ENCODE measurements around the gene CCR6.

Gene CCR6

GRCh38 chr6:167097770-167098169, 25.1 kb upstream of the CCR6 start:
- in situ Hi-C loops (cut with MboI; ENCODE audit: low sequenced_read_pairs), result no loop called here

- in situ Hi-C loops (cut with MboI; ENCODE audit: low sequenced_read_pairs), result no loop called here
Measured at GRCh38 chr6:167098825-167099225, 24.1 kb upstream of the CCR6 start.

- in situ Hi-C loops (cut with MboI; ENCODE audit: low sequenced_read_pairs), result no loop called here
Measured at GRCh38 chr6:167099707-167100106, 23.2 kb upstream of the CCR6 start.

- in situ Hi-C loops (cut with MboI; ENCODE audit: low sequenced_read_pairs), result no loop called here
Measured at GRCh38 chr6:167100241-167100674, 22.6 kb upstream of the CCR6 start.

GRCh38 chr6:167102318-167102717, 20.6 kb upstream of the CCR6 start:
- in situ Hi-C loops (cut with MboI; ENCODE audit: low sequenced_read_pairs), result no loop called here

GRCh38 chr6:167103041-167103891, 19.6 kb upstream of the CCR6 start:
- in situ Hi-C loops (cut with MboI; ENCODE audit: low sequenced_read_pairs), result no loop called here

GRCh38 chr6:167104388-167104787, 18.5 kb upstream of the CCR6 start:
- in situ Hi-C loops (cut with MboI; ENCODE audit: low sequenced_read_pairs), result no loop called here

- in situ Hi-C loops (cut with MboI; ENCODE audit: low sequenced_read_pairs), result no loop called here
Measured at GRCh38 chr6:167105060-167105459, 17.8 kb upstream of the CCR6 start.

GRCh38 chr6:167106406-167106805, 16.5 kb upstream of the CCR6 start:
- in situ Hi-C loops (cut with MboI; ENCODE audit: low sequenced_read_pairs), result no loop called here

- in situ Hi-C loops (cut with MboI; ENCODE audit: low sequenced_read_pairs), result no loop called here
Measured at GRCh38 chr6:167107787-167108186, 15.1 kb upstream of the CCR6 start.

GRCh38 chr6:167108278-167108677, 14.6 kb upstream of the CCR6 start:
- in situ Hi-C loops (cut with MboI; ENCODE audit: low sequenced_read_pairs), result no loop called here

- in situ Hi-C loops (cut with MboI; ENCODE audit: low sequenced_read_pairs), result no loop called here
Measured at GRCh38 chr6:167109651-167110050, 13.2 kb upstream of the CCR6 start.

GRCh38 chr6:167111597-167111996, 11.3 kb upstream of the CCR6 start:
- in situ Hi-C loops (cut with MboI; ENCODE audit: low sequenced_read_pairs), result no loop called here

GRCh38 chr6:167112421-167112820, 10.5 kb upstream of the CCR6 start:
- in situ Hi-C loops (cut with MboI; ENCODE audit: low sequenced_read_pairs), result no loop called here

- in situ Hi-C loops (cut with MboI; ENCODE audit: low sequenced_read_pairs), result no loop called here
Measured at GRCh38 chr6:167113047-167113754, 9.7 kb upstream of the CCR6 start.

- in situ Hi-C loops (cut with MboI; ENCODE audit: low sequenced_read_pairs), result no loop called here
Measured at GRCh38 chr6:167113935-167114910, 8.7 kb upstream of the CCR6 start.

GRCh38 chr6:167115054-167115453, 7.8 kb upstream of the CCR6 start:
- in situ Hi-C loops (cut with MboI; ENCODE audit: low sequenced_read_pairs), result no loop called here

GRCh38 chr6:167116109-167116837, 6.6 kb upstream of the CCR6 start:
- in situ Hi-C loops (cut with MboI; ENCODE audit: low sequenced_read_pairs), result no loop called here

- in situ Hi-C loops (cut with MboI; ENCODE audit: low sequenced_read_pairs), result no loop called here
Measured at GRCh38 chr6:167116838-167117228, 6.1 kb upstream of the CCR6 start.

GRCh38 chr6:167118006-167118405, 4.9 kb upstream of the CCR6 start:
- in situ Hi-C loops (cut with MboI; ENCODE audit: low sequenced_read_pairs), result no loop called here
